Stomach (tissue), 9 donors: ENCODE data around the gene PRDM2. TPM values are rescaled to one million over a fixed set of nuclear protein-coding genes. Genes with fewer than 3 reads are reported as not detected.

ENCODE experiments used
- DNase-seq, 2 donors: peaks; one replicate each; pipeline versions ENCODE4 v3.0.0 to v3.0.0-alpha.2; 2013 to 2019
- H3K27ac ChIP-seq, 5 donors: fragments of 200-600 bp in 4 of 5; sonication (generic) in 4 of 5; one replicate each; pipeline ENCODE4 v1.5.1; 2013 to 2019; ENCODE audit warnings: mild to moderate bottlenecking in 1 of 5, moderate library complexity in 1 of 5
- H3K27me3 ChIP-seq, 3 donors: fragments of 200-600 bp; sonication (generic); one replicate each; pipeline ENCODE4 v1.5.1; 2017 to 2019; ENCODE audit warnings: mixed run types in 1 of 3
- H3K36me3 ChIP-seq, 4 donors: fragments of 200-600 bp; sonication (generic); 1 replicate in 3 of 4; 2 replicates in 1 of 4; pipeline ENCODE4 v1.5.1; 2016 to 2019
- H3K4me1 ChIP-seq, 4 donors: fragments of 200-600 bp; sonication (generic); one replicate each; pipeline ENCODE4 v1.5.1; 2016 to 2019
- H3K4me3 ChIP-seq, 4 donors: fragments of 200-600 bp; sonication (generic) in 3 of 4; one replicate each; pipeline ENCODE4 v1.5.1; 2016 to 2019; ENCODE audit warnings: mild to moderate bottlenecking in 1 of 4
- H3K9me3 ChIP-seq, 4 donors: fragments of 200-600 bp; sonication (generic); one replicate each; pipeline ENCODE4 v1.5.1; 2016 to 2019
- CTCF ChIP-seq, 7 experiments: fragments of 450-650 bp in 4 of 7; fragments of 200-600 bp in 3 of 7; sonication (generic) in 3 of 7; IDR thresholded peaks; one replicate each; pipeline ENCODE4 v1.5.1; 2016 to 2019; ENCODE audit warnings: antibody characterized with exemption in 7 of 7, control low read depth in 2 of 7, mild to moderate bottlenecking in 1 of 7
- EP300 ChIP-seq: sonication (generic); formaldehyde crosslinking; IDR thresholded peaks from one replicate; pipeline ENCODE4 v1.6.1; 2017; ENCODE audit warnings: antibody characterized with exemption
- POLR2A ChIP-seq, 4 donors: fragments of 450-650 bp; IDR thresholded peaks; one replicate each; pipeline ENCODE4 v1.6.1; 2016; ENCODE audit warnings: antibody characterized with exemption in 4 of 4, control low read depth in 2 of 4, mild to moderate bottlenecking in 1 of 4, moderate library complexity in 1 of 4
- POLR2AphosphoS5 ChIP-seq, 3 donors: sonication (generic); formaldehyde crosslinking; IDR thresholded peaks; one replicate each; pipeline ENCODE4 v1.6.1; 2016; ENCODE audit warnings: antibody characterized with exemption in 3 of 3
- WGBS, 5 donors: extraction: QIAGEN DNeasy Blood & Tissue Kit in 3 of 5; methylation state at CpG; one replicate each; pipeline versions ENCODE4 v1.1.5 to v1.1.7; 2013 to 2018; 5-methylcytosine and 5-hydroxymethylcytosine counted together
- intact Hi-C: fragments of 100-400 bp; cut with DNase I; formaldehyde crosslinking; loops from one replicate; pipeline ENCODE4 v1.15.1; 2023; ENCODE audit warnings: low total_unique reads
- polyA plus RNA-seq, 3 donors: library from polyadenylated mRNA; stranded (reverse); fragments of 200-250 nt; gene quantifications; one replicate each; pipeline ENCODE4 v1.2.3, GENCODE V29; 2013
- total RNA-seq, 5 donors: library from RNA; depleted of rRNA; stranded (reverse); fragments of >200 nt; gene quantifications; one replicate each; pipeline versions ENCODE4 v1.1.0 to v1.2.3, GENCODE V29; 2014 to 2016
- donor health status: healthy with polysubstance abuse.
- donor health status: Bipolar disorder and iron deficiency.
- donor health status: healthy.

PRDM2 gene
- total and polyA plus RNA-seq, 8 donors: 10.1 to 77.7 (median 24.8) TPM

GRCh38 chr1:13807209-13807608 is 107.2 kb downstream of the PRDM2 start:
- Histone ChIP-seq H3K4me3 (no peak overlapping the region), H3K36me3 (peaks cover 0 to 8% (median 5%) of the 10 kb centered on the region in 4 donors), H3K9me3 (no peaks in the 10 kb centered on the region), H3K27me3 (no peaks in the 10 kb centered on the region), H3K27ac (no peak overlapping the region), H3K4me1 (peaks cover 0 to 6% (median 1%) of the 10 kb centered on the region in 4 donors)
- intact Hi-C loops: loop anchor here (10.0 kb wide), 1 partner anchor 142 kb away; no protein-coding TSS in a partner anchor
- WGBS, 5 donors: 36 to 54% (median 47%) methylated on average over 7 of the region's 7 CpGs
- TF ChIP-seq POLR2A (IDR thresholded peaks at IDR 0.05): no peak
- peak in 2 of 7 experiments; percentile 12 to 24 for TF ChIP-seq CTCF (IDR thresholded peaks at IDR 0.05)
- TF ChIP-seq POLR2AphosphoS5 (IDR thresholded peaks at IDR 0.05): no peak
- no peak for TF ChIP-seq EP300
- peak; percentile 63 to 65 for DNase-seq

GRCh38 chr1:13808729-13809131 is 108.7 kb downstream of the PRDM2 start:
- no peak for TF ChIP-seq EP300
- TF ChIP-seq POLR2AphosphoS5 (IDR thresholded peaks at IDR 0.05): no peak
- TF ChIP-seq CTCF (IDR thresholded peaks at IDR 0.05): no peak
- no peak for TF ChIP-seq POLR2A (IDR thresholded peaks at IDR 0.05)
- DNase-seq: no peak
- Histone ChIP-seq H3K27ac (no peak overlapping the region), H3K27me3 (no peaks in the 10 kb centered on the region), H3K9me3 (no peaks in the 10 kb centered on the region), H3K36me3 (peaks cover 0 to 8% (median 5%) of the 10 kb centered on the region in 4 donors), H3K4me1 (peaks cover 0 to 13% (median 3%) of the 10 kb centered on the region in 4 donors), H3K4me3 (no peak overlapping the region)
- 75 to 88% (median 80%) methylated on average over 6 to 7 of the region's 7 CpGs for WGBS, 5 donors
- intact Hi-C loops: loop anchor here (10.0 kb wide), 1 partner anchor 144 kb away; no protein-coding TSS in a partner anchor

- Histone ChIP-seq H3K4me3 (no peak overlapping the region), H3K27ac (no peak overlapping the region), H3K27me3 (no peaks in the 10 kb centered on the region), H3K9me3 (no peaks in the 10 kb centered on the region), H3K36me3 (peaks cover 0 to 8% (median 2%) of the 10 kb centered on the region in 4 donors), H3K4me1 (peaks cover 0 to 19% (median 3%) of the 10 kb centered on the region in 4 donors)
- DNase-seq: no peak
- intact Hi-C loops: loop anchor here (10.0 kb wide), 1 partner anchor 145 kb away; no protein-coding TSS in a partner anchor
- no peak for TF ChIP-seq CTCF (IDR thresholded peaks at IDR 0.05)
- no peak for TF ChIP-seq POLR2AphosphoS5 (IDR thresholded peaks at IDR 0.05)
- TF ChIP-seq POLR2A (IDR thresholded peaks at IDR 0.05): no peak
- 79 to 89% (median 87%) methylated on average over 12 to 15 of the region's 15 CpGs for WGBS, 5 donors
Observed at GRCh38 chr1:13809461-13810159, 109.6 kb downstream of the PRDM2 start.

GRCh38 chr1:13812456-13813397 is 112.7 kb downstream of the PRDM2 start:
- H3K27ac ChIP-seq: no peak overlapping the region
- WGBS, 5 donors: 78 to 86% (median 81%) methylated on average over 10 to 20 of the region's 20 CpGs
- intact Hi-C loops: no loop called here
- H3K36me3 ChIP-seq: peaks cover 0 to 17% (median 15%) of the 10 kb centered on the region in 4 donors
- H3K27me3 ChIP-seq: no peaks in the 10 kb centered on the region
- no peak for DNase-seq
- no peak overlapping the region for H3K4me3 ChIP-seq
- no peak for TF ChIP-seq EP300
- TF ChIP-seq POLR2AphosphoS5 (IDR thresholded peaks at IDR 0.05): no peak
- no peak for TF ChIP-seq POLR2A (IDR thresholded peaks at IDR 0.05)
- TF ChIP-seq CTCF (IDR thresholded peaks at IDR 0.05): no peak
- H3K9me3 ChIP-seq: no peaks in the 10 kb centered on the region
- H3K4me1 ChIP-seq: peaks cover 0 to 19% (median 0%) of the 10 kb centered on the region in 4 donors
